H9 (cell line): ENCODE measurements around the gene ASTN2. TPM values are rescaled to one million over a fixed set of nuclear protein-coding genes. Genes with fewer than 3 reads are reported as not detected.

ENCODE experiments used
- DNase-seq: peaks from one replicate; pipeline ENCODE4 v3.0.0-alpha.2; 2017
- H2AFZ ChIP-seq: one replicate; pipeline ENCODE4 v1.6.1; 2013; ENCODE audit warnings: mild to moderate bottlenecking, low read length, control low read depth, moderate library complexity
- H2AK5ac ChIP-seq: 2 replicates; pipeline ENCODE4 v1.6.1; 2013; ENCODE audit warnings: low read length, control low read depth, mixed read lengths; ENCODE audit not compliant: insufficient read length
- H2BK120ac ChIP-seq: one replicate; pipeline ENCODE4 v1.6.1; 2013; ENCODE audit warnings: low read depth, mild to moderate bottlenecking, low read length, control low read depth, inconsistent platforms; ENCODE audit not compliant: poor library complexity, severe bottlenecking
- H2BK12ac ChIP-seq: 2 replicates; pipeline ENCODE4 v1.6.1; 2013; ENCODE audit warnings: low read length, control low read depth, mixed read lengths, low read depth; ENCODE audit not compliant: insufficient read length
- H2BK15ac ChIP-seq: 2 replicates; pipeline ENCODE4 v1.6.1; 2013; ENCODE audit warnings: low read depth, low read length, control low read depth
- H2BK20ac ChIP-seq: one replicate; pipeline ENCODE4 v1.6.1; 2013; ENCODE audit warnings: low read depth, mild to moderate bottlenecking, low read length, control low read depth, inconsistent platforms; ENCODE audit not compliant: poor library complexity, severe bottlenecking
- H2BK5ac ChIP-seq: 2 replicates; pipeline ENCODE4 v1.6.1; 2013; ENCODE audit warnings: low read length, control low read depth, mixed read lengths; ENCODE audit not compliant: insufficient read length
- H3K14ac ChIP-seq: 2 replicates; pipeline ENCODE4 v1.6.1; 2013; ENCODE audit warnings: low read length, control low read depth; ENCODE audit not compliant: insufficient read depth
- H3K18ac ChIP-seq: 2 replicates; pipeline ENCODE4 v1.6.1; 2013; ENCODE audit warnings: low read depth, mild to moderate bottlenecking, mixed read lengths, low read length, control low read depth; ENCODE audit not compliant: insufficient read length
- H3K23ac ChIP-seq: 2 replicates; pipeline ENCODE4 v1.6.1; 2013; ENCODE audit warnings: low read length, control low read depth, mixed read lengths, low read depth; ENCODE audit not compliant: insufficient read length
- H3K23me2 ChIP-seq: 2 replicates; pipeline ENCODE4 v1.6.1; 2013; ENCODE audit warnings: low read depth, mild to moderate bottlenecking, mixed read lengths, low read length, control low read depth; ENCODE audit not compliant: insufficient read length, poor library complexity, severe bottlenecking
- H3K27ac ChIP-seq: 2 replicates; pipeline ENCODE4 v1.5.1; 2013; ENCODE audit warnings: low read length, control low read depth, mixed read lengths, low read depth; ENCODE audit not compliant: insufficient read length
- H3K27me3 ChIP-seq: 2 replicates; pipeline ENCODE4 v1.6.1; 2013; ENCODE audit warnings: low read length, control low read depth, inconsistent platforms; ENCODE audit not compliant: insufficient read depth
- H3K4ac ChIP-seq: 2 replicates; pipeline ENCODE4 v1.6.1; 2013; ENCODE audit warnings: low read depth, mild to moderate bottlenecking, control low read depth, inconsistent platforms, low read length, moderate library complexity
- H3K4me1 ChIP-seq: 2 replicates; pipeline ENCODE4 v1.6.1; 2013; ENCODE audit warnings: low read length, control low read depth, inconsistent platforms; ENCODE audit not compliant: insufficient read depth
- H3K4me2 ChIP-seq: 2 replicates; pipeline ENCODE4 v1.6.1; 2013; ENCODE audit warnings: low read length, control low read depth, mixed read lengths; ENCODE audit not compliant: insufficient read length, insufficient read depth
- H3K56ac ChIP-seq: 2 replicates; pipeline ENCODE4 v1.6.1; 2013; ENCODE audit warnings: low read depth, mild to moderate bottlenecking, mixed read lengths, low read length, control low read depth; ENCODE audit not compliant: insufficient read length
- H3K79me1 ChIP-seq: 2 replicates; pipeline ENCODE4 v1.6.1; 2013; ENCODE audit warnings: low read depth, mild to moderate bottlenecking, moderate library complexity, low read length, control low read depth, inconsistent platforms; ENCODE audit not compliant: insufficient read depth, poor library complexity, severe bottlenecking
- H3K79me2 ChIP-seq: 2 replicates; pipeline ENCODE4 v1.6.1; 2013; ENCODE audit warnings: low read length, control low read depth, inconsistent platforms; ENCODE audit not compliant: insufficient read depth
- H3K9ac ChIP-seq: 2 replicates; pipeline ENCODE4 v1.6.1; 2013; ENCODE audit warnings: low read length, control low read depth, mixed read lengths; ENCODE audit not compliant: insufficient read length; ENCODE audit errors: extremely low read depth
- H3K9me3 ChIP-seq: one replicate; pipeline ENCODE4 v1.6.1; 2013; ENCODE audit warnings: low read depth, low read length, inconsistent platforms; ENCODE audit not compliant: control insufficient read depth
- H3T11ph ChIP-seq: one replicate; pipeline ENCODE4 v1.6.1; 2013; ENCODE audit warnings: mild to moderate bottlenecking, low read length, control low read depth, inconsistent platforms
- H4K20me1 ChIP-seq: one replicate; pipeline ENCODE4 v1.6.1; 2013; ENCODE audit not compliant: control insufficient read depth, insufficient read length, insufficient read depth
- H4K5ac ChIP-seq: 2 replicates; pipeline ENCODE4 v1.6.1; 2013; ENCODE audit warnings: low read depth, mild to moderate bottlenecking, mixed read lengths, low read length, control low read depth; ENCODE audit not compliant: insufficient read length
- H4K8ac ChIP-seq: replicated peaks from 2 replicates; pipeline ENCODE4 v1.6.1; 2013; ENCODE audit warnings: low read length, control low read depth, mixed read lengths, low read depth; ENCODE audit not compliant: insufficient read length
- H4K91ac ChIP-seq: 2 replicates; pipeline ENCODE4 v1.6.1; 2013; ENCODE audit warnings: low read depth, mild to moderate bottlenecking, moderate library complexity, mixed read lengths, low read length, control low read depth; ENCODE audit not compliant: insufficient read length
- H3K27ac Mint-ChIP-seq, 3 experiments: 2 replicates in 2 of 3; 3 replicates in 1 of 3; pipeline ENCODE4 v1.8.0; 2020 to 2021; ENCODE audit warnings: mixed read lengths in 3 of 3, mild to moderate bottlenecking in 1 of 3, moderate library complexity in 1 of 3
- H3K27me3 Mint-ChIP-seq: 2 replicates; pipeline ENCODE4 v1.8.0; 2021; ENCODE audit warnings: low read depth, mild to moderate bottlenecking, moderate library complexity, mixed read lengths
- H3K36me3 Mint-ChIP-seq, 3 experiments: 2 replicates in 2 of 3; 3 replicates in 1 of 3; pipeline ENCODE4 v1.8.0; 2020 to 2021; ENCODE audit warnings: low read depth in 3 of 3, mixed read lengths in 3 of 3; ENCODE audit not compliant: insufficient read depth in 1 of 3
- H3K4me1 Mint-ChIP-seq, 2 experiments: 2 replicates each; pipeline ENCODE4 v1.8.0; 2020; ENCODE audit warnings: mixed read lengths in 2 of 2
- H3K4me3 Mint-ChIP-seq, 2 experiments: 2 replicates in 1 of 2; 3 replicates in 1 of 2; pipeline ENCODE4 v1.8.0; 2020 to 2021; ENCODE audit warnings: mild to moderate bottlenecking in 2 of 2, mixed read lengths in 2 of 2, moderate library complexity in 1 of 2
- H3K9me3 Mint-ChIP-seq, 2 experiments: 2 replicates in 1 of 2; 3 replicates in 1 of 2; pipeline ENCODE4 v1.8.0; 2020; ENCODE audit warnings: mild to moderate bottlenecking in 2 of 2, mixed read lengths in 2 of 2, moderate library complexity in 1 of 2
- CTCF ChIP-seq: fragments of 200-600 bp; sonication (generic); conservative IDR thresholded peaks from 3 replicates; pipeline ENCODE4 v1.8.0; 2021; ENCODE audit warnings: antibody characterized with exemption, mild to moderate bottlenecking
- WGBS: extraction: QIAGEN DNeasy Blood & Tissue Kit; methylation state at CpG from one replicate; pipeline ENCODE4 v1.1.7; 2013; ENCODE audit warnings: missing lambda C conversion rate, low lambda C conversion rate, mixed read lengths; ENCODE audit not compliant: insufficient read length; ENCODE audit errors: extremely low coverage; 5-methylcytosine and 5-hydroxymethylcytosine counted together
- total RNA-seq: library from RNA; stranded (reverse); gene quantifications from 2 replicates; pipeline ENCODE4 v1.2.1, GENCODE V29; 2021

Gene ASTN2
- total RNA-seq, 1 experiment from 2014 or later = 9.7 TPM

GRCh38 chr9:117002686-117003085 lies 412.2 kb downstream of the ASTN2 start:
- Histone ChIP-seq H3K4me1 (no peaks in the 10 kb centered on the region), H3K18ac (no peak overlapping the region), H3K23ac (no peak overlapping the region), H3K14ac (no peak overlapping the region), H3T11ph (no peak overlapping the region), H3K9ac (no peak overlapping the region), H3K23me2 (no peaks in the 10 kb centered on the region), H2BK12ac (no peak overlapping the region), H3K4ac (no peak overlapping the region), H4K91ac (no peak overlapping the region), H2AFZ (no peak overlapping the region), H3K56ac (no peak overlapping the region), H4K5ac (no peak overlapping the region), H4K20me1 (no peaks in the 10 kb centered on the region), H3K27me3 (no peaks in the 10 kb centered on the region), H3K79me1 (no peaks in the 10 kb centered on the region), H3K4me2 (no peak overlapping the region), H2BK20ac (no peak overlapping the region), H3K79me2 (no peaks in the 10 kb centered on the region), H3K9me3 (no peaks in the 10 kb centered on the region), H2BK5ac (no peak overlapping the region), H2AK5ac (no peak overlapping the region), H2BK120ac (no peak overlapping the region), H3K27ac (no peak overlapping the region), H2BK15ac (no peak overlapping the region), H4K8ac (no peak overlapping the region)
- Mint-ChIP-seq H3K36me3 (no peaks in the 10 kb centered on the region), H3K4me1 (no peaks in the 10 kb centered on the region), H3K27me3 (no peaks in the 10 kb centered on the region; the same call in 1 of the 2 replicates), H3K9me3 (no peaks in the 10 kb centered on the region), H3K27ac (no peak overlapping the region), H3K4me3 (no peak overlapping the region)
- no CpG with 5 or more reads among the region's 3 CpGs for WGBS
- no peak for DNase-seq
- TF ChIP-seq CTCF = no peak
